ENCODE results near the gene SEC23A. TPM values are rescaled to one million over a fixed set of nuclear protein-coding genes. Genes with fewer than 3 reads are reported as not detected.
A peak's percentile ranks its signal among the peaks of the same experiment; 100 is the strongest.
"Not testable (repeated sequence)": the region's sequence is repeated elsewhere in the genome, so short reads cannot be mapped to it uniquely, and the experiment has no call there.

SEC23A gene
- total and polyA plus RNA-seq, 2 experiments from 2014 or later, result 192 to 246 TPM

DNA sequence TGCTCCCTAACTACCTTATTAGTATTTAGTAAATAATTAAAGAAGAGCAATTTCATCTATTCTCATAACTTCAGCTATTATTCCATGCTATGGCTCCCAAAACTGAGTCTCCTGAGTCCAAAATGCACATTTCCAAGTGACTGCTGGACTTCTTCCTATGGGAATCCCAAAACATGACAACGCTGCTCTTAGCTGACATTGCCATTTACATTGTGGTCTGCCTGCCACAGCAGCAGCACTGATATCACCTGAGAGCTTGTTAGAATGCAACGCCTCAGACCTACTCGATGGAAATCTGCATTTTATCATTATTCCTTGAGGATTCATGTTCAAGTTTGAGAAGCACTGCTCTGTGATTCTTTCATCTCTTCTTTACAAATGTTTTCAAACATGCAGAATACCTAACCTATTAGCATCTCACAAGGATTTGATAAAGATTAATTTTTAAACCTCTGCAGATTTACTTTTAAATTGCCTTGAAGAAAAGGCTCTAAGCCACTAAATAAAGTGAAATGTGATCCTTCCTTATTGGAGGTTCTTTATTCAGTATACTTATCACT lies 77.7 kb downstream of the SEC23A start:
- 92 to 96% methylated on average over 3 of the region's 3 CpGs for WGBS, 2 experiments (ENCODE audit: low coverage in 1 of 2, low lambda C conversion rate in 2 of 2, missing lambda C conversion rate in 2 of 2)

DNA sequence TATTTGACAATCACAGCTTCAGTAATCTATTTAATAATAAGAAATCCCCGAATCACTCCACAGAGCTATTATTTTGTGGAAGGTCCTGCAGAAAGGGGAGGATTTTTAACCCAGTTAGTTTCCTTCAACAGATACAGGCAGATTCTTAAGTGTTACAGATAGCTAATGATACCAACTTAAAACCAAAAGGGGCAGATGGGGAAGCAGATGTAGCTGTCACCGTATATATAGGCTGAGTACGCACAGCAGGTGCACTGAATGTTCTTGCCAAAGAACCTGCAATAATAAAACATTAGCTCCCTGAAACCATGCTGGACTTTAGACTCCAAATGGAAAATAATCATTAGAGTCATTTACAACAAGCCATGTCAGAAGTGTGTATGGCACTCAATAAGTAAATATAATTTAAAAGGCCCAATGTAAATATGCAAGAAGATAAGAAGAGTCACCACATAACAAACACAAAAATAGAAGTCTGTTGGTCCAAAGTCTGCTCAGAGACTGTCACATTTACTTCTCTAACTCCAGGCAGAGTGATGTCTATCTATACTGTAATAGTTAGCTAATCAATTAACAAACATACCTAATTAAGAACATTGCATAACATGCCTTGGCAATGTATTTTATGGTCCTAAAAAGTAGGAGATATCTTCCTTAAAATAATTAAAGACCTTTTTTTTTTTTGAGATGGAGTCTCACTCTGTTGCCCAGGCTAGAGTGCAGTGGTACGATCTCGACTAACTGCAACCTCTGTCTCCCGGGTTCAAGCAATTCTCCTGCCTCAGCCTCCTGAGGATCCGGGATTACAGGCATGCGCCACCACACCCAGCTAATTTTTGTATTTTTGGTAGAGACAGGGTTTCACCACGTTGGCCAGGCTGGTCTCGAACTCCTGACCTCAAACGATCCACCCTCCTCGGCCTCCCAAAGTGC lies 78.8 kb downstream of the SEC23A start:
- H3K36me3 ChIP-seq (ENCODE audit: low read depth), result peaks cover 12% of the 10 kb centered on the region; the same call in 1 of the 2 replicates
- no peak overlapping the region for H3K4me3 ChIP-seq
- no peak overlapping the region for H3K9ac ChIP-seq
- no peak overlapping the region for H3K4me2 ChIP-seq (ENCODE audit: unreplicated experiment)
- TF ChIP-seq EZH2phosphoT487 (IDR thresholded peaks at IDR 0.05; ENCODE audit: insufficient read depth, low read depth) (no peak), EZH2 (IDR thresholded peaks at IDR 0.05; ENCODE audit: insufficient read depth, poor library complexity, severe bottlenecking) (no peak)
- no peak overlapping the region for H2AFZ ChIP-seq
- H3F3A ChIP-seq (ENCODE audit: insufficient read depth), result peaks cover 25% of the 10 kb centered on the region; the same call in 1 of the 2 replicates
- H3K79me2 ChIP-seq (ENCODE audit: insufficient read depth), result peaks cover 35% of the 10 kb centered on the region
- no peaks in the 10 kb centered on the region for H3K4me1 ChIP-seq (ENCODE audit: insufficient read depth)
- 92 to 93% methylated on average over 12 of the region's 12 CpGs for WGBS, 2 experiments (ENCODE audit: low coverage in 1 of 2, low lambda C conversion rate in 2 of 2, missing lambda C conversion rate in 2 of 2)
- no peaks in the 10 kb centered on the region for H3K9me3 ChIP-seq (ENCODE audit: low read depth)
- no peaks in the 10 kb centered on the region for H3K9me2 ChIP-seq (ENCODE audit: insufficient read depth)
- in situ Hi-C loops (cut with MboI), result loop anchor here (25.0 kb wide), 1 partner anchor 1112 kb away; no protein-coding TSS in a partner anchor
- DNase-seq, result no peak
- H3K27me3 ChIP-seq (replicated peaks; ENCODE audit: insufficient read depth), result no peaks in the 10 kb centered on the region
- H3K27ac ChIP-seq, result no peak overlapping the region
- no peaks in the 10 kb centered on the region for H4K20me1 ChIP-seq (ENCODE audit: insufficient read depth)

More for the DNA sequence above, 77.7 kb downstream of the SEC23A start:
- Histone ChIP-seq H3K9me3 (ENCODE audit: low read depth) (no peaks in the 10 kb centered on the region), H3K4me1 (ENCODE audit: insufficient read depth) (no peaks in the 10 kb centered on the region), H3K27me3 (replicated peaks; ENCODE audit: insufficient read depth) (no peaks in the 10 kb centered on the region), H3K27ac (no peak overlapping the region), H3K4me2 (ENCODE audit: unreplicated experiment) (no peak overlapping the region), H3K36me3 (ENCODE audit: low read depth) (peaks cover 12% of the 10 kb centered on the region; the same call in 1 of the 2 replicates), H2AFZ (no peak overlapping the region), H3K79me2 (ENCODE audit: insufficient read depth) (peaks cover 26% of the 10 kb centered on the region), H3K9me2 (ENCODE audit: insufficient read depth) (no peaks in the 10 kb centered on the region), H3F3A (ENCODE audit: insufficient read depth) (peaks cover 25% of the 10 kb centered on the region; the same call in 1 of the 2 replicates), H3K9ac (no peak overlapping the region), H4K20me1 (ENCODE audit: insufficient read depth) (no peaks in the 10 kb centered on the region), H3K4me3 (no peak overlapping the region)
- TF ChIP-seq EZH2 (IDR thresholded peaks at IDR 0.05; ENCODE audit: insufficient read depth, poor library complexity, severe bottlenecking) (no peak), EZH2phosphoT487 (IDR thresholded peaks at IDR 0.05; ENCODE audit: insufficient read depth, low read depth) (no peak)
- no peak for DNase-seq
- in situ Hi-C loops (cut with MboI), result no loop called here

DNA sequence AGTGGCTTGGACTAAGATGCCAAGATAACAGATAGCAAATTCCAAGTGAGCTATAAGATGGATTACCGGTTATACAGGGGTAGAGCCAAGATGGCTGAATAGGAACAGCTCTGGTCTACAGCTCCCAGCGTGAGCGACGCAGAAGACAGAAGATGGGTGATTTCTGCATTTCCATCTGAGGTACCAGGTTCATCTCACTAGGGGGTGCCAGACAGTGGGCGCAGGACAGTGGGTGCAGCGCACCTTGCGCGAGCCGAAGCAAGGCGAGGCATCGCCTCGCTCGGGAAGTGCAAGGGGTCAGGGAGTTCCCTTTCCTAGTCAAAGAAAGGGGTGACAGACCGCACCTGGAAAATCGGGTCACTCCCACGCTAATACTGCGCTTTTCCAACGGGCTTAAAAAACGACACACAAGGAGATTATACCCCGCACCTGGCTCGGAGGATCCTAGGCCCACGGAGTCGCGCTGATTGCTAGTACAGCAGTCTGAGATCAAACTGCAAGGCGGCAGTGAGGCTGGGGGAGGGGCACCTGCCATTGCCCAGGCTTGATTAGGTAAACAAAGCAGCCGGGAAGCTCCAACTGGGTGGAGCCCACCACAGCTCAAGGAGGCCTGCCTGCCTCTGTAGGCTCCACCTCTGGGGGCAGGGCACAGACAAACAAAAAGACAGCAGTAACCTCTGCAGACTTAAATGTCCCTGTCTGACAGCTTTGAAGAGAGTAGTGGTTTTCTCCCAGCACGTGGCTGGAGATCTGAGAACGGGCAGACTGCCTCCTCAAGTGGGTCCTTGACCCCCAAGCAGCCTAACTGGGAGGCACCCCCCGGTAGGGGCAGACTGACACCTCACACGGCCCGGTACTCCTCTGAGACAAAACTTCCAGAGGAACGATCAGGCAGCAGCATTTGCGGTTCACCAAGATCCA lies 85.7 kb downstream of the SEC23A start:
- Histone ChIP-seq H3K79me2 (ENCODE audit: insufficient read depth) (peaks cover 25% of the 10 kb centered on the region; the same call in 1 of the 2 replicates), H3F3A (ENCODE audit: insufficient read depth) (peaks cover 15% of the 10 kb centered on the region)
- not testable (repeated sequence) for H3K27ac ChIP-seq; H3K4me3 ChIP-seq; H3K9me2 ChIP-seq (ENCODE audit: insufficient read depth); H3K9ac ChIP-seq; H3K36me3 ChIP-seq (ENCODE audit: low read depth); H3K4me2 ChIP-seq (ENCODE audit: unreplicated experiment); DNase-seq; H3K27me3 ChIP-seq (replicated peaks; ENCODE audit: insufficient read depth); H3K9me3 ChIP-seq (ENCODE audit: low read depth); H3K4me1 ChIP-seq (ENCODE audit: insufficient read depth); H2AFZ ChIP-seq; H4K20me1 ChIP-seq (ENCODE audit: insufficient read depth)
- 86 to 88% methylated on average over 32 to 33 of the region's 33 CpGs for WGBS, 2 experiments (ENCODE audit: low coverage in 1 of 2, low lambda C conversion rate in 2 of 2, missing lambda C conversion rate in 2 of 2)
- in situ Hi-C loops (cut with MboI), result loop anchor here (10.0 to 25.0 kb wide), 3 partner anchors 143 to 1105 kb away; no protein-coding TSS in a partner anchor

DNA sequence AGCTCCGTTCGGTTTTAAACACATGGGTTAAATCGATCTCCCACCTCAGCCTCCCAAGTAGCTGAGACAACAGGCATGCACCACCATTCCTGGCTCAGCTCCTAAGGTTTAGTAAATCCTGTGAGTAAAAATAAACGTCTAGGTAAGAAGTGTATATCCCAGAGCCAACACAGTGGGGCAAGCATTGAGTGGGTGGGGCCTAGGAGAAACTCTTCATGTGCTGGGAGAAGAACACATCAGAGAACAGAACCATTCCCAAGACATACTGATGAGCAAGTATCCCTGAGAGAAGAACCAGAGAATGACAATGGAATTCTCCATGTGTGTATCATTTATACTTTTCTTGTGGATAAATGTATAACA lies 86.3 kb downstream of the SEC23A start:
- TF ChIP-seq EZH2 (IDR thresholded peaks at IDR 0.05; ENCODE audit: insufficient read depth, poor library complexity, severe bottlenecking) (no peak), EZH2phosphoT487 (IDR thresholded peaks at IDR 0.05; ENCODE audit: insufficient read depth, low read depth) (no peak)
- Histone ChIP-seq H3K27me3 (replicated peaks; ENCODE audit: insufficient read depth) (no peaks in the 10 kb centered on the region), H3K27ac (no peak overlapping the region), H3K4me2 (ENCODE audit: unreplicated experiment) (no peak overlapping the region), H3K9me2 (ENCODE audit: insufficient read depth) (no peaks in the 10 kb centered on the region), H3K36me3 (ENCODE audit: low read depth) (no peaks in the 10 kb centered on the region), H3K79me2 (ENCODE audit: insufficient read depth) (peaks cover 25% of the 10 kb centered on the region; the same call in 1 of the 2 replicates), H3F3A (ENCODE audit: insufficient read depth) (peaks cover 15% of the 10 kb centered on the region), H3K4me1 (ENCODE audit: insufficient read depth) (peaks cover 8% of the 10 kb centered on the region; the same call in 1 of the 2 replicates), H3K9ac (no peak overlapping the region), H2AFZ (no peak overlapping the region), H3K9me3 (ENCODE audit: low read depth) (no peaks in the 10 kb centered on the region), H4K20me1 (ENCODE audit: insufficient read depth) (no peaks in the 10 kb centered on the region), H3K4me3 (no peak overlapping the region)
- in situ Hi-C loops (cut with MboI), result loop anchor here (10.0 to 25.0 kb wide), 3 partner anchors 142 to 1104 kb away; no protein-coding TSS in a partner anchor
- peak; percentile 4 for DNase-seq
- WGBS, 2 experiments (ENCODE audit: low coverage in 1 of 2, low lambda C conversion rate in 2 of 2, missing lambda C conversion rate in 2 of 2), result 50 to 64% methylated on average over 4 of the region's 4 CpGs

All from GM23248 (cell line).